ENCODE data around the gene PPARD. TPM values are rescaled to one million over a fixed set of nuclear protein-coding genes. Genes with fewer than 3 reads are reported as not detected.
A peak's percentile ranks its signal among the peaks of the same experiment; 100 is the strongest.

PPARD gene
- total and polyA plus RNA-seq, 2 of the 13 experiments (the other 11 are each of a cell fraction or from before 2014, with no cell fraction given): 6.1 to 13.3 TPM

- TF ChIP-seq UBTF (CRISPR knock-in tag; IDR thresholded peaks at IDR 0.05) (peak; percentile 99), FOSL1 (CRISPR knock-in tag; IDR thresholded peaks at IDR 0.05; ENCODE audit: borderline replicate concordance) (no peak), ARID2 (CRISPR knock-in tag; IDR thresholded peaks at IDR 0.05; ENCODE audit: borderline replicate concordance) (no peak), SIN3A (IDR thresholded peaks at IDR 0.05; ENCODE audit: borderline replicate concordance, low read depth, low read length) (no peak), ZNF557 (CRISPR knock-in tag; IDR thresholded peaks at IDR 0.05) (peak; percentile 81; the same call in 1 of the 2 replicates), ZNF274 (CRISPR knock-in tag; IDR thresholded peaks at IDR 0.05) (peak; percentile 50; the same call in 1 of the 2 replicates), DZIP1 (CRISPR knock-in tag; IDR thresholded peaks at IDR 0.05) (no peak; the same call in 1 of the 2 replicates), ATRX (CRISPR knock-in tag; IDR thresholded peaks at IDR 0.05; ENCODE audit: borderline replicate concordance) (no peak), ZMAT5 (CRISPR knock-in tag; IDR thresholded peaks at IDR 0.05; ENCODE audit: borderline replicate concordance, low read depth) (no peak), SMC3 (IDR thresholded peaks at IDR 0.05; ENCODE audit: low read length) (no peak), ZNF616 (CRISPR knock-in tag; IDR thresholded peaks at IDR 0.05; ENCODE audit: low read depth) (peak; percentile 86), NR3C1 (CRISPR knock-in tag; IDR thresholded peaks at IDR 0.05) (no peak), NCOR1 (IDR thresholded peaks at IDR 0.05; ENCODE audit: borderline replicate concordance, low read length) (no peak), MLXIP (CRISPR knock-in tag; IDR thresholded peaks at IDR 0.05; ENCODE audit: borderline replicate concordance) (peak; percentile 50; the same call in 1 of the 2 replicates), RNF2 (conservative IDR thresholded peaks at IDR 0.05; ENCODE audit: low read depth) (peak; percentile 84; the same call in 1 of the 2 replicates), PHF21A (CRISPR knock-in tag; IDR thresholded peaks at IDR 0.05) (no peak), KMT2A (CRISPR knock-in tag; IDR thresholded peaks at IDR 0.05) (peak; percentile 91), KAT7 (CRISPR knock-in tag; IDR thresholded peaks at IDR 0.05; ENCODE audit: borderline replicate concordance) (peak; percentile 93), ZFP36L1 (CRISPR knock-in tag; IDR thresholded peaks at IDR 0.05) (peak; percentile 72), RARA (CRISPR knock-in tag; IDR thresholded peaks at IDR 0.05) (peak; percentile 32; the same call in 1 of the 2 replicates), ZNF431 (CRISPR knock-in tag; IDR thresholded peaks at IDR 0.05; ENCODE audit: borderline replicate concordance, low read depth) (peak; percentile 81; the same call in 1 of the 2 replicates)
These were observed 23.9 kb upstream of the PPARD start (continued) for GRCh38 chr6:35318196-35319171.

All from HepG2 (cell line).